HepG2 (cell line): ENCODE measurements around the gene MICAL1. TPM values are rescaled to one million over a fixed set of nuclear protein-coding genes. Genes with fewer than 3 reads are reported as not detected.

Experiments
- DZIP1 ChIP-seq: sonication (generic); formaldehyde crosslinking; IDR thresholded peaks from 2 replicates; pipeline ENCODE4 v1.5.0; 2020; ENCODE audit warnings: mild to moderate bottlenecking, missing genetic modification reagents
- GTF3A ChIP-seq: sonication (generic); formaldehyde crosslinking; conservative IDR thresholded peaks from 2 replicates; pipeline ENCODE4 v1.4.0; 2020; ENCODE audit warnings: mild to moderate bottlenecking, missing genetic modification reagents
- THAP8 ChIP-seq: sonication (generic); formaldehyde crosslinking; IDR thresholded peaks from 2 replicates; pipeline ENCODE4 v1.5.1; 2020; ENCODE audit warnings: missing genetic modification reagents, mild to moderate bottlenecking, borderline replicate concordance
- ZBED4 ChIP-seq: sonication (generic); formaldehyde crosslinking; IDR thresholded peaks from 2 replicates; pipeline ENCODE4 v1.4.0; 2020; ENCODE audit warnings: missing genetic modification reagents, borderline replicate concordance
- ZNF7 ChIP-seq: IDR thresholded peaks from 2 replicates; pipeline ENCODE4 v1.6.1; 2016; ENCODE audit warnings: missing biosample characterization, missing genetic modification reagents
- ZSCAN12 ChIP-seq: sonication (generic); formaldehyde crosslinking; IDR thresholded peaks from 2 replicates; pipeline ENCODE4 v1.9.0; 2021; ENCODE audit warnings: mild to moderate bottlenecking, missing genetic modification reagents
- polyA plus RNA-seq, 8 experiments: library from polyadenylated mRNA; depleted of rRNA in 3 of 8; stranded (reverse) in 7 of 8; unstranded in 1 of 8; fragments of >200 nt; fragmentation: Illumina TruSeq in 4 of 8; extraction: Trizol in 4 of 8; gene quantifications; 2 replicates each; pipeline versions ENCODE4 v1.2.1 to v1.2.3, GENCODE V29; 2011 to 2016; ENCODE audit warnings: low read depth in 4 of 8, missing spikeins in 1 of 8, mixed read lengths in 1 of 8; ENCODE audit not compliant: insufficient read depth in 1 of 8
- total RNA-seq, 5 experiments: library from RNA; depleted of rRNA; stranded (reverse); fragments of >200 nt; fragmentation: Illumina TruSeq; extraction: Trizol; gene quantifications; 2 replicates each; pipeline ENCODE4 v1.2.3, GENCODE V29; 2016; ENCODE audit warnings: low read depth in 1 of 5
- TF ChIP-seq, protein P1 (sequence below): sonication (generic); formaldehyde crosslinking; IDR thresholded peaks from one replicate; pipeline ENCODE4 v1.5.1; 2020; ENCODE audit warnings: mild to moderate bottlenecking, missing genetic modification reagents; ENCODE audit errors: not compliant biosample characterization
- TF ChIP-seq, protein P2 (sequence below): sonication (generic); formaldehyde crosslinking; IDR thresholded peaks from 2 replicates; pipeline ENCODE4 v1.5.0; 2020; ENCODE audit warnings: missing genetic modification reagents

MICAL1 gene
- total and polyA plus RNA-seq, 2 of the 13 experiments (the other 11 are each of a cell fraction or from before 2014, with no cell fraction given): 6.9 to 39.0 TPM

- TF ChIP-seq, protein P1, sequence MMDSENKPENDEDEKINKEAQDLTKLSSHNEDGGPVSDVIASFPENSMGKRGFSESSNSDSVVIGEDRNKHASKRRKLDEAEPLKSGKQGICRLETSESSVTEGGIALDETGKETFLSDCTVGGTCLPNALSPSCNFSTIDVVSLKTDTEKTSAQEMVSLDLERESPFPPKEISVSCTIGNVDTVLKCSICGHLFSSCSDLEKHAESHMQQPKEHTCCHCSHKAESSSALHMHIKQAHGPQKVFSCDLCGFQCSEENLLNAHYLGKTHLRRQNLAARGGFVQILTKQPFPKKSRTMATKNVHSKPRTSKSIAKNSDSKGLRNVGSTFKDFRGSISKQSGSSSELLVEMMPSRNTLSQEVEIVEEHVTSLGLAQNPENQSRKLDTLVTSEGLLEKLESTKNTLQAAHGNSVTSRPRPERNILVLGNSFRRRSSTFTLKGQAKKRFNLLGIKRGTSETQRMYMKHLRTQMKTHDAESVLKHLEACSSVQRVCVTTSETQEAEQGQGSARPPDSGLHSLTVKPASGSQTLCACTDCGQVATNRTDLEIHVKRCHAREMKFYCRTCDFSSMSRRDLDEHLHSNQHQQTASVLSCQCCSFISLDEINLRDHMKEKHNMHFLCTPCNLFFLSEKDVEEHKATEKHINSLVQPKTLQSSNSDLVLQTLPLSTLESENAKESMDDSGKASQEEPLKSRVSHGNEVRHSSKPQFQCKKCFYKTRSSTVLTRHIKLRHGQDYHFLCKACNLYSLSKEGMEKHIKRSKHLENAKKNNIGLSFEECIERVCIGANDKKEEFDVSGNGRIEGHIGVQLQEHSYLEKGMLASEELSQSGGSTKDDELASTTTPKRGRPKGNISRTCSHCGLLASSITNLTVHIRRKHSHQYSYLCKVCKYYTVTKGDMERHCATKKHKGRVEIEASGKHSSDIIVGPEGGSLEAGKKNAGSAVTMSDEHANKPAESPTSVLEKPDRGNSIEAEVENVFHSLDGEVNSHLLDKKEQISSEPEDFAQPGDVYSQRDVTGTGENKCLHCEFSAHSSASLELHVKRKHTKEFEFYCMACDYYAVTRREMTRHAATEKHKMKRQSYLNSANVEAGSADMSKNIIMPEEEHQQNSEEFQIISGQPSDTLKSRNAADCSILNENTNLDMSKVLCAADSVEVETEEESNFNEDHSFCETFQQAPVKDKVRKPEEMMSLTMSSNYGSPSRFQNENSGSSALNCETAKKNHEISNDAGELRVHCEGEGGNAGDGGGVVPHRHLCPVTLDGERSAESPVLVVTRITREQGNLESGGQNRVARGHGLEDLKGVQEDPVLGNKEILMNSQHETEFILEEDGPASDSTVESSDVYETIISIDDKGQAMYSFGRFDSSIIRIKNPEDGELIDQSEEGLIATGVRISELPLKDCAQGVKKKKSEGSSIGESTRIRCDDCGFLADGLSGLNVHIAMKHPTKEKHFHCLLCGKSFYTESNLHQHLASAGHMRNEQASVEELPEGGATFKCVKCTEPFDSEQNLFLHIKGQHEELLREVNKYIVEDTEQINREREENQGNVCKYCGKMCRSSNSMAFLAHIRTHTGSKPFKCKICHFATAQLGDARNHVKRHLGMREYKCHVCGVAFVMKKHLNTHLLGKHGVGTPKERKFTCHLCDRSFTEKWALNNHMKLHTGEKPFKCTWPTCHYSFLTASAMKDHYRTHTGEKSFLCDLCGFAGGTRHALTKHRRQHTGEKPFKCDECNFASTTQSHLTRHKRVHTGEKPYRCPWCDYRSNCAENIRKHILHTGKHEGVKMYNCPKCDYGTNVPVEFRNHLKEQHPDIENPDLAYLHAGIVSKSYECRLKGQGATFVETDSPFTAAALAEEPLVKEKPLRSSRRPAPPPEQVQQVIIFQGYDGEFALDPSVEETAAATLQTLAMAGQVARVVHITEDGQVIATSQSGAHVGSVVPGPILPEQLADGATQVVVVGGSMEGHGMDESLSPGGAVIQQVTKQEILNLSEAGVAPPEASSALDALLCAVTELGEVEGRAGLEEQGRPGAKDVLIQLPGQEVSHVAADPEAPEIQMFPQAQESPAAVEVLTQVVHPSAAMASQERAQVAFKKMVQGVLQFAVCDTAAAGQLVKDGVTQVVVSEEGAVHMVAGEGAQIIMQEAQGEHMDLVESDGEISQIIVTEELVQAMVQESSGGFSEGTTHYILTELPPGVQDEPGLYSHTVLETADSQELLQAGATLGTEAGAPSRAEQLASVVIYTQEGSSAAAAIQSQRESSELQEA (CRISPR knock-in tag): no peak
- TF ChIP-seq THAP8 (CRISPR knock-in tag) (no peak), DZIP1 (CRISPR knock-in tag) (no peak; the same call in 1 of the 2 replicates), ZSCAN12 (CRISPR knock-in tag) (0 out of 2 replicates have a peak, but pooled peaks have one; percentile 18), ZBED4 (CRISPR knock-in tag) (peak; percentile 83), GTF3A (peak; percentile 59; the same call in 1 of the 2 replicates), ZNF7 (no peak)
- TF ChIP-seq, protein P2, sequence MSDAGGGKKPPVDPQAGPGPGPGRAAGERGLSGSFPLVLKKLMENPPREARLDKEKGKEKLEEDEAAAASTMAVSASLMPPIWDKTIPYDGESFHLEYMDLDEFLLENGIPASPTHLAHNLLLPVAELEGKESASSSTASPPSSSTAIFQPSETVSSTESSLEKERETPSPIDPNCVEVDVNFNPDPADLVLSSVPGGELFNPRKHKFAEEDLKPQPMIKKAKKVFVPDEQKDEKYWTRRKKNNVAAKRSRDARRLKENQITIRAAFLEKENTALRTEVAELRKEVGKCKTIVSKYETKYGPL (CRISPR knock-in tag): 0 out of 2 replicates have a peak, but pooled peaks have one; percentile 25
These were observed 15.1 kb downstream of the MICAL1 start, which contains the start of the genes PPIL6 and SMPD2 (continued) for GRCh38 chr6:109440331-109441068.
